Activated CD4-positive, CD25-positive, alpha-beta regulatory T cell (primary cell): Measurements from ENCODE around the gene CTCFL.

Experiments
- DNase-seq, 4 experiments: peaks; one replicate each; lab custom pipeline; 2025; lab: John Stamatoyannopoulos, UW

Gene CTCFL

GRCh38 chr20:57464642-57465211, 60.2 kb downstream of the CTCFL start:
- no peak for DNase-seq

GRCh38 chr20:57462781-57463180, 62.2 kb downstream of the CTCFL start:
- DNase-seq: no peak

- DNase-seq: no peak
These were observed 63.2 kb downstream of the CTCFL start for GRCh38 chr20:57461726-57462125.

GRCh38 chr20:57460781-57461465, 64.0 kb downstream of the CTCFL start:
- no peak for DNase-seq

GRCh38 chr20:57459897-57460296, 65.0 kb downstream of the CTCFL start:
- DNase-seq: no peak

- no peak for DNase-seq
These were observed 65.7 kb downstream of the CTCFL start for GRCh38 chr20:57459278-57459677.

GRCh38 chr20:57458400-57459160, 66.4 kb downstream of the CTCFL start:
- DNase-seq: no peak

GRCh38 chr20:57457243-57458095, 67.5 kb downstream of the CTCFL start:
- no peak for DNase-seq

- DNase-seq: no peak
These were observed 68.8 kb downstream of the CTCFL start for GRCh38 chr20:57456116-57456515.

GRCh38 chr20:57455386-57455785, 69.6 kb downstream of the CTCFL start:
- DNase-seq: no peak

- DNase-seq: no peak
These were observed 72.9 kb downstream of the CTCFL start for GRCh38 chr20:57451795-57452661.

GRCh38 chr20:57451431-57451794, 73.5 kb downstream of the CTCFL start:
- DNase-seq: no peak

GRCh38 chr20:57450931-57451330, 74.0 kb downstream of the CTCFL start:
- no peak for DNase-seq

GRCh38 chr20:57450419-57450818, 74.5 kb downstream of the CTCFL start:
- no peak for DNase-seq

GRCh38 chr20:57449398-57450354, 75.3 kb downstream of the CTCFL start:
- no peak for DNase-seq

- DNase-seq: no peak
These were observed 76.1 kb downstream of the CTCFL start for GRCh38 chr20:57448764-57449354.
